Right atrium auricular region (tissue), 2 donors: ENCODE results near the gene CADM2. TPM values are rescaled to one million over a fixed set of nuclear protein-coding genes. Genes with fewer than 3 reads are reported as not detected.
"Not testable (repeated sequence)": the region's sequence is repeated elsewhere in the genome, so short reads cannot be mapped to it uniquely, and the experiment has no call there.

Source experiments
- DNase-seq: peaks from one replicate; pipeline ENCODE4 v3.0.0-alpha.2; 2019; ENCODE audit warnings: low spot score
- H3K27ac ChIP-seq, 2 donors: fragments of 200-600 bp; sonication (generic); 1 replicate in 1 of 2; 2 replicates in 1 of 2; pipeline ENCODE4 v1.5.1; 2016 to 2019
- H3K27me3 ChIP-seq, 2 donors: fragments of 200-600 bp; sonication (generic); one replicate each; pipeline versions ENCODE4 v1.5.1 to v1.6.0; 2017 to 2019
- H3K36me3 ChIP-seq: fragments of 200-600 bp; sonication (generic); one replicate; pipeline ENCODE4 v1.5.1; 2016
- H3K4me1 ChIP-seq, 2 donors: fragments of 200-600 bp; sonication (generic); one replicate each; pipeline versions ENCODE4 v1.5.1 to v1.6.0; 2017 to 2019
- H3K4me3 ChIP-seq, 2 donors: fragments of 200-600 bp; sonication (generic); 1 replicate in 1 of 2; 2 replicates in 1 of 2; pipeline ENCODE4 v1.5.1; 2017 to 2019; ENCODE audit warnings: mild to moderate bottlenecking in 1 of 2, moderate library complexity in 1 of 2
- H3K9me3 ChIP-seq, 2 donors: fragments of 200-600 bp; sonication (generic); one replicate each; pipeline ENCODE4 v1.5.1; 2019
- CTCF ChIP-seq, 2 donors: fragments of 200-600 bp; sonication (generic); IDR thresholded peaks; one replicate each; pipeline ENCODE4 v1.5.1; 2019; ENCODE audit warnings: antibody characterized with exemption in 2 of 2
- total RNA-seq, 2 donors: library from RNA; depleted of rRNA; stranded (reverse); fragments of >200 nt; gene quantifications; one replicate each; pipeline ENCODE4 v1.1.0, GENCODE V29; 2016

CADM2 gene
- 1 to 10 TPM; 6.5 to 9.5 TPM for total RNA-seq

DNA sequence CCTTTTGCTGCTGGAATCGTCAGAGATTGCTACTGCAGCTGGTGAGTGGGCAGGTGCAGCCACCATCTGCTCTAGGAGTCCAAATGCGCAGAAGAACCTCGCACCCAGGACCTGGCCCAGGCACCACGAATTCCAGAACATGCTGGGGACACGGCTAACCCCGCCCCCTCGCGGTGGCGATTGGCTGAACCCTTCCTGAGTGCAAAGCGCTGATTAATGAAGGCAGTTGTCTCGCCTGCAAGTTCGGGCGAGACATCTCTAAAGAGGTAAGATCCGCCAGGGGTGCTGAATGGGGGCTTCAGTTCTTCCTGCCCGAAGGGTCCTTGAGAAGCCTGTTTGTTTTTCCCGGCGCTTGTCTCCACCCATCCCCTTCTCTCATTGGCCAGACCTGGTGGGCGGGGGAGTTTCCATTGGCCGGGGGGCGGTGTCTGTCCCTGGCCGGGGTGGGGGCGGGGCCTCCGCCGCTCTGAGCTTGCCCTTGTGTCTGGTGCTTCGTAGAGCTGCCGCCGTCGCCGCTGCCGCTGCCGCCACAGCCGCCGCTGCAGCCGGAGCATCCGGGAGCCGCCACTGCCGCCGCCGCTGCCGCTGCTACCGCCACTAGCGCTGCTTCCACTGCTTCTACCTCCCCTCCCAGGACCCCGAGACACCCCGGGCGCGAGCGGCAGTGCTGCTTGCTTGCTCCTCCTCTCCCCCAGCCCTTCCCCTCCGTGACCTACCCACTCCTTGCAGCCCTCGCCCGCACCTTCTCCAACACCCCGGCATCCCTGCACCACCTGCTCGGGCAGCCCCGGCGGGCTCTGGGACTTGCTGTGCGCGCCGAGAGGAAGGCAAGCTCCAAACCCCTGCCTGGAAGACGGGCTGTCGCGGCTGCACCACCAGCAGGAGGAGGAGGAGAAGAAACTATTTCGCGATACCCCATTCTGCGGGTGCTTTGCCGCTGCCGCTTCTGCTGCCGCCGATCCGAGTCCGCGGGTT lies at the start of gene CADM2:
Gene CADM2 (plus strand): TSS at position 495 of the 975 bp plus-strand sequence.
- H3K27me3 ChIP-seq: peaks cover 0 to 4% of the 10 kb centered on the region in 2 donors
- H3K27ac ChIP-seq: peak within 1 kb of the TSS; percentile 70
- H3K9me3 ChIP-seq: no peaks in the 10 kb centered on the region
- peaks cover 0 to 15% of the 10 kb centered on the region in 2 donors for H3K4me1 ChIP-seq
- no peaks in the 10 kb centered on the region for H3K36me3 ChIP-seq
- TF ChIP-seq CTCF (IDR thresholded peaks at IDR 0.05): peak; percentile 16 to 59
- peak within 1 kb of the TSS; percentile 65 to 70 for H3K4me3 ChIP-seq
- peak; percentile 90 for DNase-seq

DNA sequence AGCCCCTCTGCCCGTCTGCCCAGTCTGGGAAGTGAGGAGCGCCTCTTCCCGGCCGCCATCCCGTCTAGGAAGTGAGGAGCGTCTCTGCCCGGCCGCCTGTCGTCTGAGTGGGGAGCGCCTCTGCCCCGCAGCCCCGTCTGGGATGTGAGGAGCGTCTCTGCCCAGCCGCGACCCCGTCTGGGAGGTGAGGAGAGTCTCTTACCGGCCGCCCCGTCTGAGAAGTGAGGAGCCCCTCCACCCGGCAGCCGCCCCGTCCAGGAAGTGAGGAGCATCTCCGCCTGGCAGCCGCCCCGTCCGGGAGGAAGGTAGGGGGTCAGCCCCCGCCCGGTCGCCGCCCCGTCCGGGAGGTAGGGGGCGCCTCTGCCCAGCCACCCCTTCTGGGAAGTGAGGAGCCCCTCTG lies 40.2 kb upstream of the CADM2 start:
- not testable (repeated sequence) for DNase-seq, H3K4me1 ChIP-seq
- peaks cover 0 to 15% of the 10 kb centered on the region in 2 donors for H3K9me3 ChIP-seq

GRCh38 chr3:84922682-84923081 lies 36.1 kb upstream of the CADM2 start:
- Histone ChIP-seq H3K36me3 (no peaks in the 10 kb centered on the region), H3K27me3 (no peaks in the 10 kb centered on the region), H3K9me3 (peaks cover 0 to 15% of the 10 kb centered on the region in 2 donors), H3K27ac (no peak overlapping the region), H3K4me1 (no peaks in the 10 kb centered on the region), H3K4me3 (no peak overlapping the region)
- TF ChIP-seq CTCF (IDR thresholded peaks at IDR 0.05): no peak
- no peak for DNase-seq

More for the DNA sequence above, 40.2 kb upstream of the CADM2 start:
- not testable (repeated sequence) for H3K27me3 ChIP-seq, H3K4me3 ChIP-seq, H3K27ac ChIP-seq, H3K36me3 ChIP-seq

GRCh38 chr3:84925571-84925970 lies 33.2 kb upstream of the CADM2 start:
- Histone ChIP-seq H3K27me3 (no peaks in the 10 kb centered on the region), H3K27ac (no peak overlapping the region), H3K4me1 (no peaks in the 10 kb centered on the region), H3K4me3 (no peak overlapping the region), H3K9me3 (peaks cover 0 to 10% of the 10 kb centered on the region in 2 donors), H3K36me3 (no peaks in the 10 kb centered on the region)
- no peak for TF ChIP-seq CTCF (IDR thresholded peaks at IDR 0.05)
- DNase-seq: no peak

- Histone ChIP-seq H3K27me3 (no peaks in the 10 kb centered on the region), H3K27ac (no peak overlapping the region), H3K4me3 (no peak overlapping the region), H3K36me3 (no peaks in the 10 kb centered on the region), H3K4me1 (no peaks in the 10 kb centered on the region), H3K9me3 (no peaks in the 10 kb centered on the region)
- no peak for DNase-seq
- peak in 1 of 2 donors; percentile 22 for TF ChIP-seq CTCF (IDR thresholded peaks at IDR 0.05)
These were observed 15.4 kb upstream of the CADM2 start for GRCh38 chr3:84943379-84943778.

GRCh38 chr3:84946240-84946639 lies 12.5 kb upstream of the CADM2 start:
- Histone ChIP-seq H3K4me1 (no peaks in the 10 kb centered on the region), H3K36me3 (no peaks in the 10 kb centered on the region), H3K9me3 (no peaks in the 10 kb centered on the region), H3K4me3 (no peak overlapping the region), H3K27me3 (no peaks in the 10 kb centered on the region), H3K27ac (no peak overlapping the region)
- TF ChIP-seq CTCF (IDR thresholded peaks at IDR 0.05): no peak
- DNase-seq: no peak
